Stimulated activated CD4-positive, alpha-beta T cell treated with anti-CD3 and anti-CD28 coated beads, Interleukin-4, amount 100 ng/mL, for 4 hours (primary cell): ENCODE results near the gene GRK3.
"Not testable (repeated sequence)": the region's sequence is repeated elsewhere in the genome, so short reads cannot be mapped to it uniquely, and the experiment has no call there.

ENCODE experiments used
- DNase-seq, 2 experiments: peaks; one replicate each; pipeline ENCODE4 v3.0.0-alpha.2; 2020

GRK3 gene

GRCh38 chr22:25552405-25552804, 12.1 kb upstream of the GRK3 start:
- not testable (repeated sequence) for DNase-seq

GRCh38 chr22:25553131-25553530, 11.3 kb upstream of the GRK3 start:
- no peak for DNase-seq

DNA sequence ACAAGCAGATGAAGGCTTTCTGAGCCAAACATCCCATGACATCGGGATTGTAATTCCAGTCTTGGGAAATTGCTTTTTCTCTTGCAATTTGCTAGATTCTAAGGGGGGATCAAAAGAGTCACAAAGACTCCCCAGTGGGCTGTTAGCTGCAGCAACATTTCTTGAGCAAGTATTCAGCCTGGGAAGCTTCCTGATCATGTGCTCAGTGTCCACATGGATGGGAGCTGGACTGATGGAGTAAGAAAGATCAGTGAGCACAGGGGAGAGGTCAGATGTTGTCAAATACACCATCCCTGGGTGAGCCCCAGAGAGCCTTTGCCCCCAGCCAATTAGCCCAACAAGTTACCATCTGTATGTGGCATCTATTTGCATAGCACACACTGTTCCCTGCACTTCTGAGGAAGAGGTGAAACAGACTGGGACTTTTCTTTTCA, 10.2 kb upstream of the GRK3 start:
- no peak for DNase-seq

- no peak for DNase-seq
These were observed 9.8 kb upstream of the GRK3 start for GRCh38 chr22:25554689-25555088.

DNA sequence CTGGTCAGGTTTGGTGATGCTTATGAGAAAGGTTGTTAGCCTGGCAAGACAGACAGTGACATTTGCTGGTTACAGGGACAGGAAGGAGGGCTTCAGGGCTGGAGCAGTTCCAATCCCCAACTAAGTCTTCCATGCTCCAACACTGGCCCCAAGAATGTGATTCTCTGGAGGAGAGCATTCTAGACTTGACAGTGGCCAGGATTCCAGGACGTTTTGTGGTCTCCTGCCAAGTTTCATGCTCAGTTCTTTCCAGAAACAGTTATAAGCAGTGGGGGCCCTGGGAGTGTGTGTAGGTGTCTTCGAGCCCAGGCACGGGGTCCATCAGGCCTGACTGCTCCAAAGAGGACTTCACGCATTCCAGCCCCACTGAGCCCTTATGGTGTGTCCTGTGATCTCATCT, 8.9 kb upstream of the GRK3 start:
- no peak for DNase-seq

- no peak for DNase-seq
These were observed 7.3 kb upstream of the GRK3 start for GRCh38 chr22:25557218-25557617.

DNA sequence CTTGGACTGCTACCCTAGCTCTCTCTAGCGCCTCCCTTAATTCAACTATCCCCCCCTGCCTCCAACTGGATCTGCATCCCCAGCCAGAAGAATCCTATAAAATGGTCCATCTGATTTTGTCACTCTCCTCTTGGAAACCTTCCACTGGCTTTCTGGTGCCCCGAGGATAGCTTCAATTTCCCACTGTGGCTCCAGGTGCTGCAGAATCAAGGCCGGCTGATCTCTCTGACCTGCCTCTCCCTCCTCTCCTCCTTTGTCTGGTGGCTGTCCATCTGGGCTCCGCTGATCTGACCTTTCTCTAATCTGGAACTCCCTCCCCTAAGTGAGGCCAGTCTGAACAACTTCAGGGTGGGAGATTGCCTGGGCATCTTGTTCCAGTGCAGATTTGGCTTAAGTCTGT, 6.1 kb upstream of the GRK3 start:
- DNase-seq: no peak

DNA sequence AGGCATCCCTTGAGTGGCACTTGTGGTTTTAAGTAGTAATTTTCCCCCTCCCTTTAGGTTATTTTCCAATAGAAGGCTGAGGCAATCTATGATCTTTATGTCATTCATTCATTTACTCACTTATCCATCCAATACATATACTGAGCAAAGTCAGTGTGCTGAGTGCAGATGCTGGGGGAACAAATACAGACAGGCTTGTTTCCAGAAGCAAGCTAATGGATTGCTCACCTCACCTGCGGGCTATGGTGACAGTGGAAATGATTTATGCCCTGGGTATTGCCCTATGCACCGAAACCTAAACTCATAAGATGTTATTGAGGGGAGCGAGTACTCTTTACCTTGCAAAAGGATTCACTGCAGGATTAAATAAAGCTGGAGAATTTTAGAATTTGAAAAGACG, 4.6 kb upstream of the GRK3 start:
- DNase-seq: not testable (repeated sequence)

DNA sequence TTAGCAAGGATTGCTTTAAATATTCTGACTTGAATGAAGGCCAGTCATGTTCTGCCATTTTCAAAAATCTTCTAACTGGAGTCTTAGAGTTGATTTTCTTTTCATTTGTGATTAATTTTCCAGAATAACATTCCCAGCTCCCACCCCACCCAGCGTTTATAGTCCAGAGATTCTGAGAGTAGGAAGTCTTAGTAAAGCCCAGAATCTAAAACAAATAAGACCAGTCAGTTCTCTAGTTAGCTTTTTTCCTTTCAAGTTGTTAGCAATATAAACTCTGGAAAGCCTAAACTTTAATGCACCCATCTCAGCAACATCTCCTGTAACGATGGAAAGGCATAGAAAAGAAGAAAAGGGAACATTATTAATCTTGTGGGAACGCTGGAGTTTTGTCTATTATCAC, 3.3 kb upstream of the GRK3 start:
- DNase-seq: not testable (repeated sequence)

- DNase-seq: not testable (repeated sequence)
These were observed 2.5 kb upstream of the GRK3 start for GRCh38 chr22:25561927-25562326.

- not testable (repeated sequence) for DNase-seq
These were observed 1.3 kb upstream of the GRK3 start for GRCh38 chr22:25562966-25563760.

GRCh38 chr22:25563761-25564319, 635 bp upstream of the GRK3 start:
- peak; percentile 3 to 18 for DNase-seq

GRCh38 chr22:25564979-25565677, 653 bp downstream of the GRK3 start:
- peak in 1 of 2 experiments; percentile 25 for DNase-seq

DNA sequence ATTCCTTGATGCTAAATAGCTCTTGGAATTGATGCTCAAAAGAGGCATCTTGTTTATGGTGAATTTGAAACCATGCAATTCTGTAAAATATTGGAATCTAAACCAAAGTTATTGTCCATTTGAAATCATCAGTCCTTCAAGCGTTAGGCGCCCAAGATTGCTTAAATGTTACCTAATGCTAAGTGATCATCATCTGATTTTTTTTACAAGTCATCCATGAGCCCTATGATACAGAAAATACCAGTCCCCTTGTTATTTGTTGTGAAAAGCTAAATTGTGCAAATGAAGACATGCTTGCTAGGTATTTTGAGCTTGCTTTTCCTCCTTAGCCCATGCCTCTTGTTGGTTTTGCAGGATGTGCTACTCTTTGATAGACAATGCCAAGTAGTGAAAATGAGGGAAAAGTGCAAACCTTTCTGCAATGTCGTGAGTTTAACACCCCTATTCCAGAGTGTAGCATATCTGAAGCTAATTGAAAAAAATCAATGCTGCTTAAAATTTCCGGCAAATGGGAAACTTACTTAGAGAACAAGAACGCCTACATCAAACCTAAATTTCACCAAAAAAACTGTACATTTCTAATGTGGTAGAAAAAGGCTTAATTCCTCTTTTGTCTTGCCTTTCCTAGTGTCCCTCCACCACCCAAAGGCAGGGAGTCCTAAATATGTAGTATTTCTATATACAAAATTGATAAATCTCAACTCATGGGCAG, 1.9 kb downstream of the GRK3 start:
- DNase-seq: no peak

DNA sequence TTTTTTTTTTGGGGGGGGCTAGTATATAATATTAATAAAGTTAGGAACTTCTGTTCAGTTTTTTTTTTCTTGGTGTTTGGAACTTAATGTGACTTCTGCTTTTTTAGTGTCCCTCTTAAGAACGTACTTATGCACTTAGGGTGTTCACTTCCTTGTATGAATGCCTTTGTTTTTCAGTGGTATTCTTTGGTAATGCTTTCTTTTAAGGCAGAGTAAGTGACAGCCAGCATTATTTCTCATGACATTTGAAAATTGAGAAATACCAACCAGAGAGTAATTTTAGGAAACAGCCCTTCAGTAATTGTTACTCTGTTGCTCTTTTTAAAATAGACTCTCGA, 2.4 kb downstream of the GRK3 start:
- no peak for DNase-seq

DNA sequence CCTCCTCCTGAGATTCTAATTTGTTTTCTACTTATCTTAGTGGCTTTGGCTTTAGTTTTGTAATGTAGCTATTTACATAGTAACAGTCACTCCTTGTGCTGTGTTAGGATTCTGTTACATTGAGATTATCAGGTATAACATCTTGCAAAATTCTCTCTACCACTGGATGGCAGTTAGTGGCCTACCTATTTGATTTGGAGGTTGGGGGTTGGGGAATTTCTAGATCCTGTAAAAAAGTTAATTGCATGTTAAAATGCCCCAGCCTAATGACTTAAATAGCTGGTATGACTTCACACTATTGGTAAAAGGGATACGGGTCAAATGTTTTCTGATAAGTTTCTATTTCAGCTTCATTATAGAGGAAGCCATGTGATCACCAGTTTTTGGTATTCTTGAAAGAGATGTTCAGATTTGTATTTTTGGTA, 2.8 kb downstream of the GRK3 start:
- no peak for DNase-seq

DNA sequence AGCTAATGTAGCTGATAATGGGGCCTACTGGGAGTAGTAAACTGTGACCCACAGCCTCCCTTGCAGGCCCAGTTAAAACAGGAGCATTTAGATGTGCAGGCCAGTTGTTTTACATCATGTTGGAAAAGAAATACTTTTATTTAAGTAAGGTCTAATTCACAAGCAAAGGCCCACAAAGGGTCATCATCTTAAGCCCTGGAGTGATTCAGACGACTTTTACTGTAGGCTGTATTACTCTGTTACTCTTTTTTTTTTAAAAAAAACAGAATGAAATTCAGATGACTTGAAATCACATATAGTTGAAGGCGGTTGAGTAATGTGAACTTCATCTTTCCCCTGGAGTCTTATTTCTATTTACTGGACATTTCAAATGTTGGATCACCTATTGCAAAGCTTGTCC, 3.6 kb downstream of the GRK3 start:
- DNase-seq: not testable (repeated sequence)

GRCh38 chr22:25569361-25569760, 4.9 kb downstream of the GRK3 start:
- no peak for DNase-seq

DNA sequence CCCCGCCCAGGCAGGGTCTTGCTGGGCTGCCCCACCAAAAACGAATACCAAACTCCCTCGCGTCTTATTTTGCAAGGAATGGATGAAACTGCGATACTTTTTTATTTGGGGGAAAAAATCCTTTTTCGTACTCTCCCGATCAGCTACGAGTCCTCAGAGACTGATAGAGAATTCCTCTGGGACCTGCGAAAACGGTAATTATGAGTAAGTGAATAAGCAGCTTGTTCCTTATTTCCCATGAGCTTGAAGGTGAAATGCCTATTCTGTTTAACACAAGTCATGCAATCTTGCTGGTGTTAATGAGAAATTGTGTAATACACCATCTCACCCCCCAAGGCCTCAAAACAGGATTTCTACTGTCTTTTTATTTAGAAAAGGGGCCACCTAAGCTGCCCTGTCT, 5.5 kb downstream of the GRK3 start:
- DNase-seq: no peak

- no peak for DNase-seq
These were observed 6.0 kb downstream of the GRK3 start for GRCh38 chr22:25570486-25570885.

DNA sequence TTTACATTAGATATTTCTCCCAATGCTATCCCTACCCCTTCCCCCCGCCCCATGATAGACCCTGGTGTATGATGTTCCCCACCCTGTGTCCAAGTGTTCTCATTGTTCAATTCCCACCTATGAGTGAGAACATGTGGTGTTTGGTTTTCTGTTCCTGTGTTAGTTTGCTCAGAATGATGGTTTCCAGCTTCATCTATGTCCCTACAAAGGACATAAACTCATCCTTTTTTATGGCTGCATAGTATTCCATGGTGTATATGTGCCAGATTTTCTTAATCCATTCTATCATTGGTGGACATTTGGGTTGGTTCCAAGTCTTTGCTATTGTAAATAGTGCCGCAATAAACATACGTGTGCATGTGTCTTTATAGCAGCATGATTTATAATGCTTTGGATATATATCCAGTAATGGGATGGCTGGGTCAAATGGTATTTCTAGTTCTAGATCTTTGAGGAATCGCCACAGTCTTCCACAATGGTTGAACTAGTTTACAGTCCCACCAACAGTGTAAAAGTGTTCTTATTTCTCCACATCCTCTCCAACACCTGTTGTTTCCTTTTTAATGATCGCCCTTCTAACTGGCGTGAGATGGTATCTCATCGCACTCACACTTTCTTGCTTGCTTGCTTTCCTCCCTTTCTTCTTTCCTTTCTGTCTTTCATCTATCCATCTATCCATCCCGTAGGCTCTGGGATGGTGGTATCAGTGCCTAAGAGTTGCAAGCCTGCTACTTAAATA, 7.7 kb downstream of the GRK3 start:
- not testable (repeated sequence) for DNase-seq

DNA sequence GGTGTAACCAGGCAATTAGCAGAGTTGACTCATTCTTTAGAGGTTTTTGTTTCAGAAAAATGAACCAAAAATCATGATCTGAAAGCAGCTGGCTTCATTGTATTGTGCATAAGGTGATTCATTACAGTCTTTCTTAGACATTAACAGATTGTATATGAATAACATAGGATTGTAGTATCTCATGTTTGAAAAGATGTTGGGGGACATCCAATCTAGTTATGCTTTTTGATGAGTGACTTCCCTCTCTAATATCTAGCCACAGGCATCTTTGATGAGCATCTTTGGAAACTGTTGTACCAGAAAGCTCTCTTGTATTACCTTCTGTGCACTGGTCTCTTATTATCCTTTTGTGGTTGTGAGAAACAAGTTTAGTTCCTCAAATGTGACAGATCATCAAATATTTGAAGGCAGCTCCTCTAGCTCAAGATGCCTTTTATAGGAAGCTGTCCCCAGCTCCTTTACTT, 8.3 kb downstream of the GRK3 start:
- DNase-seq: no peak

GRCh38 chr22:25573841-25574240, 9.4 kb downstream of the GRK3 start:
- no peak for DNase-seq
